Measurements from ENCODE around the gene ARRDC3.

DNA sequence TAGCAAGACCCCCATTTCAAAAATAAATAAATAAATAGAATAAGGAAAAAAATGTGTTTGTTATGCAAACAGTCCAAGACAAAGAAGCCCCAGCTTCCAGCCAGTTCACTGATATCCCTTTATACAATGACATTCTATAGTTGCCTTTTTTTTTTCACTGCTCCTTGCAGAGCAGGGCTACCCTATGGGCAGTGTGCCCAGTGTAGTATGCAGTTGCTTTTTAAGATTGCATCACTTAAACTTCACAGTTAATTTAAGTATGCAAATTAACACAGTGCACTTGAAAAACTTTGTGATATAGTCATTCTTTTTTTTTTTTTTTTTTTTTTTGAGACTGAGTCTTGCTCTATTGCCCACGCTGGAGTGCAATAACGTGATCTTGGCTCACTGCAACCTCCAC, 40.8 kb upstream of the ARRDC3 start:
- TF ChIP-seq, protein P1, sequence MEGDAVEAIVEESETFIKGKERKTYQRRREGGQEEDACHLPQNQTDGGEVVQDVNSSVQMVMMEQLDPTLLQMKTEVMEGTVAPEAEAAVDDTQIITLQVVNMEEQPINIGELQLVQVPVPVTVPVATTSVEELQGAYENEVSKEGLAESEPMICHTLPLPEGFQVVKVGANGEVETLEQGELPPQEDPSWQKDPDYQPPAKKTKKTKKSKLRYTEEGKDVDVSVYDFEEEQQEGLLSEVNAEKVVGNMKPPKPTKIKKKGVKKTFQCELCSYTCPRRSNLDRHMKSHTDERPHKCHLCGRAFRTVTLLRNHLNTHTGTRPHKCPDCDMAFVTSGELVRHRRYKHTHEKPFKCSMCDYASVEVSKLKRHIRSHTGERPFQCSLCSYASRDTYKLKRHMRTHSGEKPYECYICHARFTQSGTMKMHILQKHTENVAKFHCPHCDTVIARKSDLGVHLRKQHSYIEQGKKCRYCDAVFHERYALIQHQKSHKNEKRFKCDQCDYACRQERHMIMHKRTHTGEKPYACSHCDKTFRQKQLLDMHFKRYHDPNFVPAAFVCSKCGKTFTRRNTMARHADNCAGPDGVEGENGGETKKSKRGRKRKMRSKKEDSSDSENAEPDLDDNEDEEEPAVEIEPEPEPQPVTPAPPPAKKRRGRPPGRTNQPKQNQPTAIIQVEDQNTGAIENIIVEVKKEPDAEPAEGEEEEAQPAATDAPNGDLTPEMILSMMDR (IDR thresholded peaks at IDR 0.05) = no peak
- no peak for TF ChIP-seq POLR2A (IDR thresholded peaks at IDR 0.05)
- TF ChIP-seq EP300 (IDR thresholded peaks at IDR 0.05) = no peak
